HG03135 (cell line): Measurements from ENCODE around the gene AGPAT3.
"Not testable (repeated sequence)": the region's sequence is repeated elsewhere in the genome, so short reads cannot be mapped to it uniquely, and the experiment has no call there.

Experiments used
- ATAC-seq: cut with Tn5 transposase; IDR thresholded peaks from one replicate; pipeline ENCODE4 v1.9.1; 2021; ENCODE audit warnings: mild to moderate bottlenecking, moderate library complexity; ENCODE audit not compliant: unreplicated experiment

AGPAT3 gene

DNA sequence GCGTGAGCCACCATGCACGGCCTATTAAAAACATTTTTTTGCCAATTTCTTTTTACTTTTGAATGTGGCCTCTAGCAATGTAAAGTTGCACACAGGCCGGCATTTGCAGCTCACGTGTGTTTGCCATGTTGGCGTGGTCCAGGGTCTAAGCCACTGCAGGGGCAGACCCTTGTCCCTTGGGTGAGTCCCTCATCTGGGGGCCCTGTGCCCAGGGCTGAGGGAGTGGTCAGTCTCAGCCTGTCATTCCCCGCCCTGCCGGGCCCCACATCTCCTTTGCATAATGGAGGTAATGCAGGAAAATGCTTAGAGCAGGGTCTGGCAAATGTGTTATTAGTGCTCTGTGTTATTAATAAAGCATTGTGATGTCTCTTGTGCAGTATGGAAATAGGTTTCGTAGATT, 16.9 kb downstream of the AGPAT3 start:
- ATAC-seq: no peak

DNA sequence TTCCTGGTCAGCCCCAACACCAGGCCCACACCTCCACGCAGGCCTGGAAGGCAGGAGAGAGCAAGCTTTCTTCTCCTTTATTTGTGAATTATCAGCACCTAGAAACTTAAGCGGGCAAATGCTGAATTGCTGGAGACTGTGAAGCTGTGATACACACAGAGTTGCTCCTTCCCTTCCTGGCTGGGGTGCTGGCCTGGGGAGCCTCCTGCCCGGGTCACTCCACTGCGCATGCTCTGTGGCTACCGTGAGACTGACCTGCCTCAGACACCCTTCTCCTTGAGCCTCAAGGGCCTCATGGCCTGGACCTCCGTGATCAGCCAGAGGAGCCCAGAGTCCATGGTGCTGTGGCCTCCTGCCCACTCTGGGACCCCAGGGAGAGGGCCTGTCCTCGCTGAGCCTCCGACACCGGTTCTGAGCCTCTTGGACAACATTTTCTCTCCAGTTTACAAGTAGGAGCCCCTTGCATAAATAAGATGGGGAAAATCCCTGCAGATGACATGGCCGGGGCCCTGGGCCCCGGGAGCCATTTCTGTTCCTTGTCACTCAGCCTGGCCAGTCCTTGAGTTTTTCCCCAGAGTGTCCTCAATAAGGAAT, 18.0 kb downstream of the AGPAT3 start:
- ATAC-seq: no peak

DNA sequence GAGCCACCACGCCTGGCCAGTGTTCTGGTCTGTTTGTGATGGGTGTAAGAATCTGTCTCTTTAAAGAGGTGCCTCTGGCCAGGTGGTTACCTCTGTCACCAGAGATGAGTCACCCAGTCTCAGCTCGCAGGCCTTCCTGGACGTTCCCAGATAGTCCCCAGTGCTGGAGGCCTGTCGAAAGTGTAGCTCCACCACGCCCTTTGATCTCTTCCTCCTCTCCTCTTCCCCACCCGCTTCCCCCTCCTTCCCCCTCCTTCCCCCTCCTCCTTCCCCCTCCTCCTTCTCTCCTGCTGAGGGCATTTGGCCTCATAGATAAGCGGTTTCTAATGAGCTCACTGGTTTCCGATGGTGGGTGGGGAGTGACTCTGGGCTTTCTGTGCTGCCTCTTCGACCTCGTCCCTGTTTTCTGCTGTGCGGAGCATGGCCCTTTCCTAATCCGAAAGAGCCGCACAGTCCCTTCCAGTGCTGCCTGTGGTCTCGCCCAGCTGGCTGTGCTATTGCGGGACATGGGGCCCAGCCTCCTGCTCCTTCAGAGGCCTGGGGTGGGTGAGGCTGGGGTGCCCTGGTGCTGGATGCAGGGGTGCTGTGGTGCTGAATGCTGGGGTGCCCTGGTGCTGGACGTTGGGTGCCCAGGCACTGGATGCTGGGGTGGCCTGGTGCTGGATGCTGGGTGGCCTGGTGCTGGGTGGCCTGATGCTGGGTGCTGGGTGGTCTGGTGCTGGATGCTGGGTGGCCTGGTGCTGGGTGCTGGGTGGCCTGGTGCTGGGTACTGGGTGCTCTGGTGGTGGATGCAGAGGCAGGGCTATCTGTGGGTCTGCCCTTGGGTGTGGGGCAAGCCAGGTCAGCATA, 19.2 kb downstream of the AGPAT3 start:
- no peak for ATAC-seq

DNA sequence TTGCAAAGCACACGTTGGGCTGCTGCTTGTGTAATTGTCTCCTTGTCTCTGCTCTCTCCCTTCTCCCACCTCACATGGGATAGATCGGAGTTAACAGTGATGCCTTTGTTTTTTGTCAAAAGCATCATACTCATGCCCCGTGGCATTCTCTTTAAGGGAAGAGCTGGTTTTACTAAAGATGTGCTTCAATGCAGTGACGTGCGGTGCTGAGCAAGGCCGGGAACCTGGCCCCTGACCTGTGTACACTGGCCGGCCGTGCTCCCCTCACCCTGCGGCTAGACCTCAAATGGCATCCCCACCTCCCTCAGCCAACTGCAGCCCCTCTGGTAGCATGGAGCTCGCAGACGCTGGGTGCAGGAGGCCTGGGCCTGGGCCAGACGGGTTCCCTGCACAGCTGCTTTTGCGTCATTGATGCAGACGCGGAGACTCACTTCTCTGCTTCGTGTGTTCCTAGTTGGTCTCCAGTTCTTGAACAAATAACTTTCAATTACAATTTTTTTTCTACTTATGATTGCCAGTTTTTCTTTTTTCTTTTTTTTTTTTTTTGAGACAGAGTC, 19.9 kb downstream of the AGPAT3 start:
- ATAC-seq: no peak

DNA sequence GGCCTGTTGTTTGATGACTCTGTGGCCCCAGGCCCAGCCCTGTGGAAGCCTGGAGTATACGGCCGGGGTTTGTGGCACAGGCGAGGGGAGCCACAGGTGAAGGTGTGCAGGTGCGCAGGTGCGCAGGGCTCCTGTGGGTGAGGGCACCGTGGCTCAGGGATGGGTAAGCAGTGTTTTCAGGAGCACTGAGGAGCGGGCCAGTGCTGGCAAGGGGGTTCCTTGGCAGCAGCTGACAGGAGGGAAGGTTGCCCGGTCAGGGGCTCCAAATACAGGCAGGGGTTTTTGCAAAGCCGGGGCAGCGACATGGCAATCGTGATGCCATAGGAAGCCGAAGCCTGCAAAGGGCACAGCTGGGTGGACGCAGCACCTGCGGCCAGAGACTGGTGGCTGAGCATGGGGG, 20.7 kb downstream of the AGPAT3 start:
- no peak for ATAC-seq

DNA sequence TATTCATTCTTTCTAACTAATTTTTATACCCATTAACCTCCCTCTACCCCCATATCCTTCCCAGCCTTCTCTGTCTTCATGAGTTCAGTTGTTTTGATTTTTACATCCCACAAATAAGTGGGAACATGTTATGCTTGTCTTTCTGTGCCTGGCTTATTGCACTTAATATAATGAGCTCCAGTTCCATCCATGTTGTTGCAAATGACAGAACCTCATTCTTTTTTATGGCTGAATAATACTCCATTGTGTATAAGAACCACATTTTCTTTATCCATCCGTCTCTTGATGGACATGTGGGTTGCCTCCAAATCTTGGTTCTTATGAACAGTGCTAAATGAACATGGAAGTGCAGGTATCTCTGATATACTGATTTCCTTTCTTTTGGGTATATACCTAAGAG, 21.5 kb downstream of the AGPAT3 start:
- no peak for ATAC-seq

DNA sequence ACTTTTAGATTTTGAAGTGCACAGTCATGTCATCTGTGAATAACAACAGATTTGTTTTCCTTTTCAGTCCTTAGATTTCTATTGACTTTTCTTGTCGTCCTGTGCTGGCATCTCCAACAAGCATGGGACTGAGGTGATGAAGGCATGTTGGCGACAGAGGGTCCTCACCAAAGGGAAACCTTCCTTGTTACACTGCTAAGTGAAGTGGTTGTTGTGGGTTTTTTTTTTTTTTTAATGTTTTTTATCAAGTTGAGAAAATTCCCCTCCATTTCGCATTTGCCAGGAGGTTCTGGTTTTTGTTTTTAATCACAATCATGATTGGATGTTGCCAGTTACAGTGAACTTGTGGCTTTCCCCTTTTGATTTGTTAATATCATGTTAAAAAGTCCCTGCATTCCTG, 24.0 kb downstream of the AGPAT3 start:
- ATAC-seq: no peak

DNA sequence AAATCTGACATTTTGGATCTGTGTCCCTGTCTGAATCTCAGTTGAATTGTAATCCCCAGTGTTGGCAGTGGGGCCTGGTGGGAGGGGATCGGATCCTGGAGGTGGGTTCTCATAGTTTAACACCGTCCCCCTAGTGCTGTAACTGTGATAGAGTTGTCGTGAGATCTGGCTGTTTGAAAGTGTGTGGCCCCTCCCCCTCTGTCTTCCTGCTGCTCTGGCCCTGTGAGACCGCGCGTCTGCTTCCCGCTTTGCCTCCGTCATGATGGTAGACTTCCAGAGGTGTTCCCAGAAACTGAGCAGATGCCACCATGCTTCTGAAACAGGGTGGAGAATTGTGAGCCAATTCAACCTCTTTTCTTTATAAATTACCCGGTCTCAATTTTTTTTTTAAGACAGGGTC, 25.0 kb downstream of the AGPAT3 start:
- no peak for ATAC-seq

DNA sequence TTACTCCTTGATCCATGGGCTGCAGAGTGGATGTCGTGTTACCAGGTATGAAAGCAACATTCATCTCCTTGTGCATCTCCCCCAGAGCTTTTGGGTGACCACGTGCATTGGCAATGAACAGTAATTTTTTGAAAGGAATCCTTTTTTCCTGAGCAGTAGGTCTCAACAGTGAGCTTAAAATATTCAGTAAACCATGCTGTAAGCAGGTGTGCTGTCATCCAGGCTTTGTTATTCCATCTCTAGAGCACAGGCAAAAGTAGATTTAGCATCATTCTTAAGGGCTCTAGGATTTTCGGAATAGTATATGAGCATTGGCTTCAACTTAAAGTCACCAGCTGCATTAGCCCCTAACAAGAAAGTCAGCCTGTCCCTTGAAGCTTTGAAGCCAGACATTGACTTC, 27.3 kb downstream of the AGPAT3 start:
- ATAC-seq: no peak

DNA sequence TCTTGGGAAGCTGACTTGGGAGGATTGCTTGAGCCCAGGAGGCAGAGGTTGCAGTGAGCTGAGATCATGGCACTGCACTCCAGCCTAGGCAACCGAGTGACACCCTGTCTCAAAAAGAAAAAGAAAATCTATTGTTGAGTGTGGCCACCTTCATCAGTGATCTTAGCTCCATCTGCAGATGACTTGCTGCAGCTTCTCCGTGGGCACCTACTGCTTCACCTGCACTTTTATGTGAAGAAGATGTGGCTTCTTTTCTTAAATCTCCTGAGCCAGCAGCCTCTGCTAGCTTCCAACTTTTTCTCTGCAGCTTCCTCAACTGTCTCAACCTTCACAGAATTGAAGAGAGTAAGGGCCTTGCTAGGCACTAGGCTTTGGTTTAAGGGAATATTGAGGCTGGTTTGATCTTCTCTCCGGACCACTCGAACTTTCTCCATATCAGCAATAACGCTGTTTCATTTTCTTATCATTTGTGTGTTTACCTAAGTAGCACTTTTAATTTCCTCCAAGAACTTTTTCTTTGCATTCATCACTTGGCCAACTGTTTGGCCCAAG, 28.0 kb downstream of the AGPAT3 start:
- ATAC-seq: no peak

DNA sequence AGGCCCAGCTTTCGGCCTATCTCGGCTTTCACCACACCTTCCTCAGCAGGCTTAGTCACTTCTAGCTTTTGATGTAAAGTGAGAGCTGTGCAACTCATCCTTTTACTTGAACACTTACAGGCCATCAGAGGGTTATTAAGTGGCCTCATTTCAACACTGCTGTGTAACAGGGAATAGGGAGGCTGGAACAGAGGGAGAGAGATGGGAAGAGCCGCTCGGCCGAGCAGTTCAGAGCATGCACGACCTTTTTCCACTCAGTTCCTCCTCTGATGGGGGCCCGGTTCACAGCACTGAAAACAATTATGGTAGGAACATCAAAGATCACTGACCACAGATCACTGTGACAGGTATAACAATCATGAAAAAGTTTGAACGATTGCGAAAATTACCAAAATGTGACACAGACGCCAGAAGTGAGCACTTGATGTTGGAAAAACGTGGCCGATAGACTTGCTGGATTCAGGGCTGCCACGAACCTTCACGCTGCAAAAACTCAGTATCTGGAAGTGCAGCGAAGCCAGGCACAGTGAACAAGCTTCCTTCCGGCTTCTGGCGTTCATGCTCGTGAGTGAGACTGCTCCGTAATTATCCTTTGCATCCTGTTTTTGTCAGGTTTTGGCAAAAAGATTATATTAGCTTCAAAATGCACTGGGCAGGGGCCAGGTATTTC, 28.6 kb downstream of the AGPAT3 start:
- ATAC-seq: peak; percentile 69

DNA sequence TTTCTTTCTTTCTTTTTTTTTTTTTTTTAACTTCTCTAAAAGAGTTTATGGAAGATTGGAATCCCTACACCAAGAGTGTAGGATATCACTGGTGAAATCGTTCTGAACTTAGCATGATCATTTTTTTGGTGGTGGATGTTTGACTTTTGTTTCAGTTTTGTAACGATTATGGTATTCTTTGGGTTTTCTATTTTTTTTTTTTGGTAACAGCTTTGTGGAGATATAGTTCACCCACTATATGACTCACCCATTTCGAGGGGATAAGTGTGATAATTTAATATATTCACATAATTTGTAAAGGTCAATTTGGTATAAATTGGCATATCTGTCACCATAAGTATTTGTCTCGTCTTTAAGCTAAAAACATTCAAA, 29.2 kb downstream of the AGPAT3 start:
- ATAC-seq: peak; percentile 9

DNA sequence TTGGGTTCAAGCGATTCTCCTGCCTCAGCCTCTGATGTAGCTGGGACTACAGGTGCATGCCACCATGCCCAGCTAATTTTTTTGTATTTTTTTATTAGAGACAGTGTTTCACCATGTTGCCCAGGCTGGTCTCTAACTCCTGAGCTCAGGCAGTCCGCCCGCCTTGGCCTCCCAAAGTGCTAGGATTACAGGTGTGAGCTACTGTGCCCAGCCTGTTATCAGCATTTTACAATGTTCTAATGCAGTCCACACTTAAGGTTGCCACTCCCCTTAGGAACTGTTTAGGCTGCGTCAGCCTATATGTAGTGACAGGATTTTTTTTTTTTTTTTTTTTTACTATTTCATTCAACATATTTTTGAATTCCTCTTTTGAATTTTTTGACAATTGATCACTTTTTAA, 30.2 kb downstream of the AGPAT3 start:
- no peak for ATAC-seq

DNA sequence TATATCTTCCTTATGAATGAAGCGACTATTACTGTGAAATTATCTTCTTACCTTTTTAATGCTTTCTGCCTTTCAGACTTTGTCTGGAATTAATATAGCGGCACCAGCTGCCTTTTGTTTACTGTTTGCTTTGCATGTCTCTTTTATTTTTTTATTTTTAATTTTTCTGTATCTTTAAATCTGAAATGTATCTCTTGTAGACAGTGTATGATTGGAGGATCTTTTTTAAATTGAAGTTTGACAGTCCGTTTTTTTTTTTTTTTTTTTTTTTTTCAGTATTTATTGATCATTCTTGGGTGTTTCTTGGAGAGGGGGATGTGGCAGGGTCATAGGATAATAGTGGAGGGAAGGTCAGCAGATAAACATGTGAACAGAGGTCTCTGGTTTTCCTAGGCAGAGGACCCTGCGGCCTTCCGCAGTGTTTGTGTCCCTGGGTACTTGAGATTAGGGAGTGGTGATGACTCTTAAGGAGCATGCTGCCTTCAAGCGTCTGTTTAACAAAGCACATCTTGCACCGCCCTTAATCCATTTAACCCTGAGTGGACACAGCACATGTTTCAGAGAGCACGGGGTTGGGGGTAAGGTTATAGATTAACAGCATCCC, 31.8 kb downstream of the AGPAT3 start:
- ATAC-seq: not testable (repeated sequence)

DNA sequence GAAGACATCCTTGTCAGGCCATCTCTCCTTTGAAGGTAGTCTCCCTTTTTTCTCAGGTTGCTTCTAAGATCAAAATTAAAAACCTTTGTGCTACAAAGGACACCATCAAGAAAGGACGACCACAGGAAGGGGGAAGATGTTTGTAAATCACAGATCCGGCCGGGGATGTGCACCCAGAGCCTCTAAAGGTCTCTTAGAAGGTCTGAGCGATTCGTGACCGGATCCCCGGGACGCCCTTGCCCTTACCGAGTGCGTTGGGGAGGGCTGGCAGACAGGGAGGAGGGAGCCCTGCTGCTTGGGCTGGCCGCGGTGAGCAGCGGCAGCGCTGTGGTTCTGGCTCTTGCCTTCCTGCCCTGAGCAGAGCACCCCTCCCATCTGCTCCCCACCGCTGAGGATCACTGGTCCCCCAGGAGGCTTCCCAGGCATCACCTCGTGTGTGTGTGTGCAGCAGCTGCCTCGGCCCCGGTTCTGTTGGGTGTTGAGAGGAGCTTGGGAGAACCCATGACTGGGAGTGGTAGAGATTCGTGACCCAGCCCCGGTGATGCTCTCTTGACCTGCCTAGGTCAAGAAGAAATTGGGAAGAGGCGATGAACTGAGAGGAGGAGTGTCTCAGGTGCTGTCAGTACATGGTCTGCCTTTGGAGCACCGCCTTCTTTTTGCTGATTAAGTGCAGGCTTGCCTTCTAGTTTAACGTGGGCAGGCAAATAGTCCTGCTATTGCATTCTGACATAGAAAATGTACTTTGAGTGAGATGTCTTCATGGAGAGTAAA, 34.5 kb downstream of the AGPAT3 start:
- no peak for ATAC-seq

DNA sequence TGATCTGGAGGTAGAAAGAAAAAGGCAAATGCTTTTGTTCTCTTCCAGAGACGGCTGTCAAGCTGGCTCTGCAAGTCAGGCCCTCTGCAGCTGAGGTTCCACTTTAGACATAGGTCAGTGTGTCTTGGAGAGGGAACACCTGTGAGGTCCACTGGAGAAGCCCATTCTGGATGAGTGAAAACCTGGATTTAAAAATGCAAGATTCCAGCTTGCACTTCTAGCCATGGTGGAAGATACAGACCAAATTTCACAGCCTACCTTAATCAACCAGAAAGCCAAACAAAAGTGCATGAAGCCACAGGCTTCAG, 35.0 kb downstream of the AGPAT3 start:
- ATAC-seq: no peak

DNA sequence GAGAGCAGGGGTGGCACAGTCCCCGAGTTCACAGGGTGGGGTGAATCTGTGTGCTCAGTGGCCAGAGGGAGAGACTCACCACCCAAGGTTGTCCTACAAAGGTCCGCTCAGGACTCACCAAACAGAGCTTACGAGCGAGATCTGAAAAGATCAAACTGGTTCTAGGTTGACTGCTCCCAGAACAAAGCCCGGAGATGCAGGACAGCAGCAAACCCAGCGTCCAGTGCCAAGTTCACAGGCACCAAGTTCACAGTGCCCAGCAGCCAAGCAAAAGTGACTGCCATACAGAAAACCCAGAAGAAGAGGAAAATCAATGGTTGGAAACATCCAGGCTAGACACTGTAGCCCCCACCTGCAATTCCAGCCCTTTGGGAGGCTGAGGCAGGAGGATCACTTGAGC, 35.7 kb downstream of the AGPAT3 start:
- no peak for ATAC-seq

DNA sequence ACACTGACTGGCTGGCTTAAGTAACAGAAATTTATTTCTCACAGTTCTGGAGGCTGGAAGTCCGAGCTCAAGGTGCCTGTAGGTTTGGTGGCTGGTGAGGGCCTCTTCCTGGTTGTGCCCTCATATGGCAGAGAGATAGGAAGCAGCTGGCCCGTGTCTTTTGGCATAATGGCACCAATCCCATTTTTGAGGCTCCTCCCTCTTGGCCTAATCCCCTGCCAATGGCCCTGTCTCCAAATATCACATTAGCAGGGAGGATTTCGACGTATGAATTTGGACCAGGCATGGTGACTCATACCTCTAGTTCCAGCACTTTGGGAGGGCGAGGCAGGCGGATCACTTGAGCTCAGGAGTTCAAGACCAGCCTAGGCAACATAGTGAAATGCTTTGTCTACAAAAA, 37.4 kb downstream of the AGPAT3 start:
- no peak for ATAC-seq

DNA sequence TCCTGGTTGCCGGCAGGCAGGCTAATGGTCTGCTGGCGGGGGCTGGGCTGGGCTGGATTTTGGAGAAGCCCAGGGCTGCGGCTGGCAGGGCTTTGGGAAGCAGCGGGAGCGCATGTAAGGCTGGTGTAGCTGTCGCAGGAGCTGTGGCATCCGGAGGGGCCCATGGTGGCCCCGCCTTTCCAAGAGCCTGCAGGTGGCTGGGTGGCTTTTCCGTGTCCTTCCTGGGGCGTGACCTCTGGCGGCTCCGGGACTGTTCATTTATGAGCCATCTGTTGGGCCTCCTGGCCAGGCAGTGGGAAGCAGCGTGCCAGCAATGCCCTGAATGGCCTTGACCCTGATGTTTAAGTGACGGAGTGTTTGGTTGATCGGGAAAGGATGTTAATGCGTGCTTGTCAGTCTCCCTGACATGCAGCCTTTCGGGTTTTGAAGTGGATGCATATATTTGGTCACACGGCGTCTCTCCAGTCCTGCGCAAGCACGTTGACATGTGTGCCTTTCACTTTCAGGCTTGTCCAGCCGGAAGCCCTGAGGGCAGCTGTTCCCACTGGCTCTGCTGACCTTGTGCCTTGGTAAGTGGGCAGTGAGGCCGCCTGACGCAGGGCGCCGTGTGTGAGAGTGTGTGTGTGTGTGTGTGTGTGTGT, 38.5 kb downstream of the AGPAT3 start:
- no peak for ATAC-seq

DNA sequence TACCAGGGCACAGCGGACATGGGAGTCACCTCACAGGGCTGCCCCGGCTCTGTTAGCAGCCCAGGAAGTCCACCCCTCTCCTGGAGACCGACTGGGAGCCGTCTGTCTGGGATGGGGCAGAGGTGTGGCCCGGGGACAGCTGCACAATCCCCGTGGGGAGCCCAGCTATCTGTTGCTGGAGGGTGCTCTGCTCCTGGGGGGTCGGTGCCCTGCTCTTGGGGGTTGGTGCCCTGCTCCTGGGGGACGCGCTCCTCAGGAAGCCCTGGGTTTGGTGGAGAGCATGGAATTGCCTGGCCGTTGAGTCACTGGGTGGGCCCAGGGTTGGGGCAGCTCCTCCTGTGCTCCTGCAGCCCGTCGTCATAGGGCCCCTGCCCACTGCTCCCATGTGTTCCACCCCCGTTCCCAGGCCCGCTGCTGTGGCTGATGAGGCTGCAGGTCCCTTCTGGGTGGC, 39.3 kb downstream of the AGPAT3 start:
- no peak for ATAC-seq
